Spleen (tissue), 11 donors: ENCODE measurements around the gene EIF2B1. TPM values are rescaled to one million over a fixed set of nuclear protein-coding genes. Genes with fewer than 3 reads are reported as not detected.

Experiments used
- DNase-seq: peaks from one replicate; pipeline ENCODE4 v3.0.0-alpha.2; 2020
- H3K27ac ChIP-seq, 8 donors: fragments of 200-600 bp; sonication (generic) in 7 of 8; 1 replicate in 4 of 8; 2 replicates in 4 of 8; pipeline versions ENCODE4 v1.5.0 to v1.8.0; 2016 to 2021; ENCODE audit warnings: inconsistent platforms in 4 of 8, mild to moderate bottlenecking in 4 of 8, moderate library complexity in 1 of 8
- H3K27me3 ChIP-seq, 7 donors: fragments of 200-600 bp; sonication (generic) in 6 of 7; replicated peaks in 1 of 7; 1 replicate in 4 of 7; 2 replicates in 3 of 7; pipeline versions ENCODE4 v1.5.0 to v1.8.0; 2016 to 2021; ENCODE audit warnings: inconsistent platforms in 3 of 7, mild to moderate bottlenecking in 1 of 7
- H3K36me3 ChIP-seq, 6 donors: fragments of 200-600 bp; sonication (generic) in 5 of 6; 1 replicate in 4 of 6; 2 replicates in 2 of 6; pipeline versions ENCODE4 v1.5.0 to v1.8.0; 2016 to 2021; ENCODE audit warnings: inconsistent platforms in 2 of 6
- H3K4me1 ChIP-seq, 6 donors: fragments of 200-600 bp; sonication (generic) in 5 of 6; 1 replicate in 3 of 6; 2 replicates in 3 of 6; pipeline versions ENCODE4 v1.5.0 to v1.8.0; 2016 to 2021; ENCODE audit warnings: inconsistent platforms in 3 of 6
- H3K4me3 ChIP-seq, 8 donors: fragments of 200-600 bp; sonication (generic) in 7 of 8; 1 replicate in 4 of 8; 2 replicates in 4 of 8; pipeline versions ENCODE4 v1.5.0 to v1.8.0; 2016 to 2021; ENCODE audit warnings: inconsistent platforms in 4 of 8, mild to moderate bottlenecking in 4 of 8, moderate library complexity in 2 of 8
- H3K9me3 ChIP-seq, 8 donors: fragments of 200-600 bp; sonication (generic) in 7 of 8; 1 replicate in 4 of 8; 2 replicates in 4 of 8; pipeline versions ENCODE4 v1.5.0 to v1.8.0; 2016 to 2021; ENCODE audit warnings: inconsistent platforms in 4 of 8
- CTCF ChIP-seq, 11 experiments: fragments of 200-600 bp in 7 of 11; fragments of 450-650 bp in 4 of 11; sonication (generic) in 4 of 11; IDR thresholded peaks in 8 of 11; conservative IDR thresholded peaks in 3 of 11; 1 replicate in 7 of 11; 2 replicates in 4 of 11; pipeline versions ENCODE4 v1.4.0 to v1.8.0; 2016 to 2021; ENCODE audit warnings: antibody characterized with exemption in 11 of 11, inconsistent platforms in 4 of 11, mild to moderate bottlenecking in 1 of 11
- POLR2A ChIP-seq, 3 donors: fragments of 450-650 bp; IDR thresholded peaks; one replicate each; pipeline ENCODE4 v1.5.1; 2017; ENCODE audit warnings: antibody characterized with exemption in 3 of 3, mild to moderate bottlenecking in 1 of 3
- POLR2AphosphoS5 ChIP-seq, 3 donors: sonication (generic); formaldehyde crosslinking; IDR thresholded peaks; one replicate each; pipeline ENCODE4 v1.5.1; 2017; ENCODE audit warnings: antibody characterized with exemption in 3 of 3
- WGBS, 5 donors: extraction: QIAGEN DNeasy Blood & Tissue Kit in 3 of 5; methylation state at CpG; one replicate each; pipeline versions ENCODE4 v1.1.5 to v1.1.7; 2013 to 2018; 5-methylcytosine and 5-hydroxymethylcytosine counted together
- intact Hi-C: fragments of 100-400 bp; cut with DNase I; formaldehyde crosslinking; loops from one replicate; pipeline ENCODE4 v1.15.0; 2023; ENCODE audit warnings: low total_unique reads
- polyA plus RNA-seq, 3 donors: library from polyadenylated mRNA; stranded (reverse); fragments of 200-250 nt; gene quantifications; one replicate each; pipeline ENCODE4 v1.2.1, GENCODE V29; 2013
- total RNA-seq, 7 donors: library from RNA; depleted of rRNA in 3 of 7; stranded (reverse); fragments of >200 nt in 3 of 7; fragmentation: NEBNext Ultra II Directional in 4 of 7; extraction: Animal tissue kit (Norgen Biotek cat#: 25700) in 4 of 7; gene quantifications; one replicate each; pipeline versions ENCODE4 v1.1.0 to v1.2.1, GENCODE V29; 2016 to 2021
- donor health status: healthy with polysubstance abuse.
- donor health status: DM: no; HTN: no; CAD: no; lungs with moderate emphysema.
- donor health status: DM: no; HTN: no; CAD: no.
- donor health status: Bipolar disorder and iron deficiency.
- donor health status: healthy.
- donor health status: DM: no; HTN: no; CAD: no.
- donor health status: DM: yes; HTN: yes; CAD: no.

EIF2B1 gene
- total and polyA plus RNA-seq, 10 donors, result 28.3 to 137 (median 44.6) TPM

- H3K27me3 ChIP-seq, result no peaks in the 10 kb centered on the region
- DNase-seq, result no peak
- WGBS, 5 donors, result 73 to 81% (median 79%) methylated on average over 5 of the region's 5 CpGs
- no peak overlapping the region for H3K27ac ChIP-seq
- TF ChIP-seq POLR2AphosphoS5 (IDR thresholded peaks at IDR 0.05) (peak in 1 of 3 donors; percentile 9), CTCF (IDR thresholded peaks at IDR 0.05 in 8 of 11, conservative IDR thresholded peaks at IDR 0.05 in 3 of 11) (no peak), POLR2A (IDR thresholded peaks at IDR 0.05) (no peak)
- H3K4me1 ChIP-seq, result peaks cover 0 to 32% (median 13%) of the 10 kb centered on the region in 6 donors
- no peaks in the 10 kb centered on the region for H3K9me3 ChIP-seq
- no peak overlapping the region for H3K4me3 ChIP-seq
- H3K36me3 ChIP-seq, result peaks cover 0 to 94% (median 46%) of the 10 kb centered on the region in 6 donors
- intact Hi-C loops, result no loop called here
Measured at GRCh38 chr12:123655420-123655819, 21.9 kb upstream of the EIF2B1 start.

DNA sequence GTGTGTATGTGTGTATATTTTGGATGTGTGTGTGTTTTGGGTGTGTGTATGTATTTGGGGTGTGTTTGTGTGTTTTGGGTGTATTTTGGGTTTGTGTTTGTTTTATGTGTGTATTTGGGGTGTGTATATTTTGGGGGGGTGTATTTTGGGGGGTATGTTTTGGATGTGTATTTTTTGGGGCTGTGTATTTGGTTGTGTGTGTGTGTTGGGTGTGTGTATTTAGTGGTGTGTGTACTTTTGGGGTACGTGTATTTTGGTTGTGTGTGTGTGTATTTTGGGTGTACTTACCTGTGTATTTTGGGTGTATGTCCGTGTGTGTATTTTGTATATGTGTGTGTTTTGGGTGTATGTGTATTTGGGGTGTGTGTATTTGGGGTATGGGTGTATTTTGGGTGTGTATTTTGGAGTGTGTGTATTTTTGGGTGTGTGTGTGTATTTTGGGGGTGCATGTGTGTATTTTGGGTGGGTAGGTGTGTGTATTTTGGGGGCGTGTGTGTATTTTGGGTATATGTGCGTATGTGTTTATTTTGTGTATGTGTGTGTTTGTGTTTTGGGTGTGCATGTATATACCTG, 20.7 kb upstream of the EIF2B1 start:
- intact Hi-C loops, result no loop called here
- TF ChIP-seq POLR2AphosphoS5 (IDR thresholded peaks at IDR 0.05), result no peak
- TF ChIP-seq POLR2A (IDR thresholded peaks at IDR 0.05), result no peak
- TF ChIP-seq CTCF (IDR thresholded peaks at IDR 0.05 in 8 of 11, conservative IDR thresholded peaks at IDR 0.05 in 3 of 11), result no peak
- Histone ChIP-seq H3K36me3 (peaks cover 0 to 94% (median 50%) of the 10 kb centered on the region in 6 donors), H3K4me1 (peaks cover 0 to 20% (median 8%) of the 10 kb centered on the region in 6 donors), H3K4me3 (no peak overlapping the region), H3K27me3 (no peaks in the 10 kb centered on the region), H3K9me3 (no peaks in the 10 kb centered on the region), H3K27ac (no peak overlapping the region)
- 88 to 98% (median 93%) methylated on average over 4 of the region's 4 CpGs for WGBS, 5 donors
- no peak for DNase-seq

GRCh38 chr12:123648401-123648800, 14.9 kb upstream of the EIF2B1 start:
- no peak for DNase-seq
- H3K27ac ChIP-seq, result no peak overlapping the region
- intact Hi-C loops, result no loop called here
- no peak overlapping the region for H3K4me3 ChIP-seq
- no peaks in the 10 kb centered on the region for H3K27me3 ChIP-seq
- H3K4me1 ChIP-seq, result no peaks in the 10 kb centered on the region
- TF ChIP-seq POLR2A (IDR thresholded peaks at IDR 0.05) (no peak), CTCF (IDR thresholded peaks at IDR 0.05 in 8 of 11, conservative IDR thresholded peaks at IDR 0.05 in 3 of 11) (no peak), POLR2AphosphoS5 (IDR thresholded peaks at IDR 0.05) (no peak)
- 92 to 99% (median 95%) methylated on average over 5 of the region's 5 CpGs for WGBS, 5 donors
- H3K36me3 ChIP-seq, result peaks cover 5 to 100% (median 69%) of the 10 kb centered on the region in 6 donors
- H3K9me3 ChIP-seq, result no peaks in the 10 kb centered on the region

DNA sequence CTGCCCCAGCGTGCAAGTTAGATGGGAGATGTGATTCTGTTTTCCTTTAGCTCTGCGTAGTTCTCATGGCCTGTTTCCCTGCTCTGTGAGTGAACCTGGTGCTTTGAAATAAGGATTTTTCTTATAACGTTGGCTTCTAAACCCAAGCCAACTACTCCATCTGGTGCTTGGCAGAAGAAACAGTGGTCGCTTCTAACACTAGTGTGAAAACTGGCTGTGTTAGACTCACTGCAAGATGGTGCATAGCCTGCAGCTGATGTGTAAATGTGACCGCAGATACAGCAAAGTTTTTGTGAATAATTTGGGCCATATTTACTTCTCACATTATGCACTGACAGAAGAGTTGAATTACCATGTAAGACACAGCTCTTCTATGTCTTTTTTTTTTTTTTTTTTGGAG, 12.4 kb upstream of the EIF2B1 start:
- Histone ChIP-seq H3K4me1 (no peaks in the 10 kb centered on the region), H3K27me3 (no peaks in the 10 kb centered on the region), H3K9me3 (no peaks in the 10 kb centered on the region), H3K36me3 (peaks cover 5 to 99% (median 57%) of the 10 kb centered on the region in 6 donors), H3K27ac (no peak overlapping the region), H3K4me3 (no peak overlapping the region)
- DNase-seq, result no peak
- 92 to 97% (median 94%) methylated on average over 5 of the region's 5 CpGs for WGBS, 5 donors
- no peak for TF ChIP-seq POLR2AphosphoS5 (IDR thresholded peaks at IDR 0.05)
- no peak for TF ChIP-seq CTCF (IDR thresholded peaks at IDR 0.05 in 8 of 11, conservative IDR thresholded peaks at IDR 0.05 in 3 of 11)
- TF ChIP-seq POLR2A (IDR thresholded peaks at IDR 0.05), result no peak
- intact Hi-C loops, result no loop called here
